ENCODE results near the gene SRSF4. TPM values are rescaled to one million over a fixed set of nuclear protein-coding genes. Genes with fewer than 3 reads are reported as not detected.

SRSF4 gene
- total and polyA plus RNA-seq, 2 experiments from 2014 or later, result 53.2 to 71.4 TPM

- Histone ChIP-seq H4K20me1 (ENCODE audit: insufficient read depth, poor library complexity, severe bottlenecking) (no peaks in the 10 kb centered on the region), H3K4me3 (no peak overlapping the region), H3K9me2 (replicated peaks; ENCODE audit: insufficient read depth) (no peaks in the 10 kb centered on the region), H3K4me1 (ENCODE audit: insufficient read depth) (no peaks in the 10 kb centered on the region), H2AFZ (no peak overlapping the region), H3K27ac (no peak overlapping the region), H3K9me3 (ENCODE audit: low read depth) (no peaks in the 10 kb centered on the region), H3K27me3 (no peaks in the 10 kb centered on the region), H3K36me3 (replicated peaks; ENCODE audit: insufficient read depth, low read depth) (no peaks in the 10 kb centered on the region), H3K4me2 (no peak overlapping the region), H3K79me2 (no peaks in the 10 kb centered on the region)
- WGBS (ENCODE audit: low lambda C conversion rate, missing lambda C conversion rate), result 98% methylated on average over 2 of the region's 2 CpGs
- DNase-seq (ENCODE audit: low spot score), result no peak
- TF ChIP-seq CTCF (IDR thresholded peaks at IDR 0.05; ENCODE audit: poor library complexity) (no peak), EZH2phosphoT487 (IDR thresholded peaks at IDR 0.05; ENCODE audit: low read depth, severe bottlenecking, unreplicated experiment) (no peak), EZH2 (IDR thresholded peaks at IDR 0.05; ENCODE audit: borderline replicate concordance) (no peak)
Observed at GRCh38 chr1:29217633-29218032, 35.9 kb upstream of the SRSF4 start.

GRCh38 chr1:29213055-29213454 lies 31.4 kb upstream of the SRSF4 start:
- Histone ChIP-seq H3K79me2 (no peaks in the 10 kb centered on the region), H3K4me3 (no peak overlapping the region), H2AFZ (no peak overlapping the region), H3K4me1 (ENCODE audit: insufficient read depth) (no peaks in the 10 kb centered on the region), H3K4me2 (no peak overlapping the region), H4K20me1 (ENCODE audit: insufficient read depth, poor library complexity, severe bottlenecking) (no peaks in the 10 kb centered on the region), H3K9me2 (replicated peaks; ENCODE audit: insufficient read depth) (no peaks in the 10 kb centered on the region), H3K27ac (no peak overlapping the region), H3K9me3 (ENCODE audit: low read depth) (no peaks in the 10 kb centered on the region), H3K27me3 (no peaks in the 10 kb centered on the region), H3K36me3 (replicated peaks; ENCODE audit: insufficient read depth, low read depth) (no peaks in the 10 kb centered on the region)
- no peak for DNase-seq (ENCODE audit: low spot score)
- 79% methylated on average over 5 of the region's 5 CpGs for WGBS (ENCODE audit: low lambda C conversion rate, missing lambda C conversion rate)
- TF ChIP-seq EZH2 (IDR thresholded peaks at IDR 0.05; ENCODE audit: borderline replicate concordance), result no peak

- DNase-seq (ENCODE audit: low spot score), result no peak
- TF ChIP-seq EZH2 (IDR thresholded peaks at IDR 0.05; ENCODE audit: borderline replicate concordance) (no peak), EZH2phosphoT487 (IDR thresholded peaks at IDR 0.05; ENCODE audit: low read depth, severe bottlenecking, unreplicated experiment) (no peak), CTCF (IDR thresholded peaks at IDR 0.05; ENCODE audit: poor library complexity) (no peak)
- H2AFZ ChIP-seq, result no peak overlapping the region
- no peaks in the 10 kb centered on the region for H3K27me3 ChIP-seq
- WGBS (ENCODE audit: low lambda C conversion rate, missing lambda C conversion rate), result 91% methylated on average over 12 of the region's 12 CpGs
- no peaks in the 10 kb centered on the region for H3K9me3 ChIP-seq (ENCODE audit: low read depth)
- no peaks in the 10 kb centered on the region for H4K20me1 ChIP-seq (ENCODE audit: insufficient read depth, poor library complexity, severe bottlenecking)
- H3K36me3 ChIP-seq (replicated peaks; ENCODE audit: insufficient read depth, low read depth), result no peaks in the 10 kb centered on the region
- H3K79me2 ChIP-seq, result no peaks in the 10 kb centered on the region
- no peak overlapping the region for H3K27ac ChIP-seq
- H3K4me1 ChIP-seq (ENCODE audit: insufficient read depth), result no peaks in the 10 kb centered on the region
- H3K9me2 ChIP-seq (replicated peaks; ENCODE audit: insufficient read depth), result no peaks in the 10 kb centered on the region
- H3K4me2 ChIP-seq, result no peak overlapping the region
- H3K4me3 ChIP-seq, result no peak overlapping the region
Observed at GRCh38 chr1:29211086-29212030, 29.7 kb upstream of the SRSF4 start.

- DNase-seq (ENCODE audit: low spot score), result no peak
- Histone ChIP-seq H3K27ac (no peak overlapping the region), H3K4me3 (no peak overlapping the region), H3K36me3 (replicated peaks; ENCODE audit: insufficient read depth, low read depth) (no peaks in the 10 kb centered on the region), H2AFZ (no peak overlapping the region), H3K4me1 (ENCODE audit: insufficient read depth) (no peaks in the 10 kb centered on the region), H3K4me2 (no peak overlapping the region), H4K20me1 (ENCODE audit: insufficient read depth, poor library complexity, severe bottlenecking) (no peaks in the 10 kb centered on the region), H3K79me2 (no peaks in the 10 kb centered on the region), H3K27me3 (no peaks in the 10 kb centered on the region), H3K9me3 (ENCODE audit: low read depth) (no peaks in the 10 kb centered on the region), H3K9me2 (replicated peaks; ENCODE audit: insufficient read depth) (no peaks in the 10 kb centered on the region)
- no peak for TF ChIP-seq EZH2phosphoT487 (IDR thresholded peaks at IDR 0.05; ENCODE audit: low read depth, severe bottlenecking, unreplicated experiment)
- no peak for TF ChIP-seq EZH2 (IDR thresholded peaks at IDR 0.05; ENCODE audit: borderline replicate concordance)
- TF ChIP-seq CTCF (IDR thresholded peaks at IDR 0.05; ENCODE audit: poor library complexity), result no peak
- WGBS (ENCODE audit: low lambda C conversion rate, missing lambda C conversion rate), result 61% methylated on average over 7 of the region's 7 CpGs
Observed at GRCh38 chr1:29210278-29211085, 28.8 kb upstream of the SRSF4 start.

Data from hepatocyte (in vitro differentiated cells).